GM19438 (cell line): Measurements from ENCODE around the gene C16orf96.
"Not testable (repeated sequence)": the region's sequence is repeated elsewhere in the genome, so short reads cannot be mapped to it uniquely, and the experiment has no call there.

Source experiments
- ATAC-seq: cut with Tn5 transposase; IDR thresholded peaks from one replicate; pipeline ENCODE4 v1.9.1; 2021; ENCODE audit warnings: low read depth; ENCODE audit not compliant: unreplicated experiment

The C16orf96 gene

GRCh38 chr16:4557973-4558372 is 1.8 kb downstream of the C16orf96 start:
- ATAC-seq: no peak

- ATAC-seq: no peak
Observed at GRCh38 chr16:4561596-4561995, 5.5 kb downstream of the C16orf96 start.

GRCh38 chr16:4564661-4565267 is 8.6 kb downstream of the C16orf96 start:
- no peak for ATAC-seq

GRCh38 chr16:4566144-4566543 is 10.0 kb downstream of the C16orf96 start:
- ATAC-seq: no peak

GRCh38 chr16:4570086-4570485 is 13.9 kb downstream of the C16orf96 start:
- no peak for ATAC-seq

- ATAC-seq: no peak
Observed at GRCh38 chr16:4570688-4571321, 14.7 kb downstream of the C16orf96 start.

- no peak for ATAC-seq
Observed at GRCh38 chr16:4572715-4573114, 16.6 kb downstream of the C16orf96 start.

- ATAC-seq: not testable (repeated sequence)
Observed at GRCh38 chr16:4573926-4574325, 17.8 kb downstream of the C16orf96 start.

- no peak for ATAC-seq
Observed at GRCh38 chr16:4574919-4575705, 19.0 kb downstream of the C16orf96 start.

- no peak for ATAC-seq
Observed at GRCh38 chr16:4576008-4576407, 19.9 kb downstream of the C16orf96 start.

GRCh38 chr16:4578961-4579530 is 22.9 kb downstream of the C16orf96 start:
- no peak for ATAC-seq

GRCh38 chr16:4580250-4580649 is 24.1 kb downstream of the C16orf96 start:
- no peak for ATAC-seq

- no peak for ATAC-seq
Observed at GRCh38 chr16:4583906-4584305, 27.8 kb downstream of the C16orf96 start.

- no peak for ATAC-seq
Observed at GRCh38 chr16:4586291-4586690, 30.2 kb downstream of the C16orf96 start.

GRCh38 chr16:4588386-4588785 is 32.2 kb downstream of the C16orf96 start:
- ATAC-seq: no peak

GRCh38 chr16:4588961-4589360 is 32.8 kb downstream of the C16orf96 start:
- no peak for ATAC-seq

- no peak for ATAC-seq
Observed at GRCh38 chr16:4591191-4591590, 35.1 kb downstream of the C16orf96 start.

- ATAC-seq: no peak
Observed at GRCh38 chr16:4591706-4592470, 35.7 kb downstream of the C16orf96 start.

GRCh38 chr16:4593086-4593485 is 36.9 kb downstream of the C16orf96 start:
- ATAC-seq: no peak
